ENCODE data around the gene LAG3. TPM values are rescaled to one million over a fixed set of nuclear protein-coding genes. Genes with fewer than 3 reads are reported as not detected.

LAG3 gene
- total RNA-seq, 1 donor from 2014 or later, result 0.49 TPM

DNA sequence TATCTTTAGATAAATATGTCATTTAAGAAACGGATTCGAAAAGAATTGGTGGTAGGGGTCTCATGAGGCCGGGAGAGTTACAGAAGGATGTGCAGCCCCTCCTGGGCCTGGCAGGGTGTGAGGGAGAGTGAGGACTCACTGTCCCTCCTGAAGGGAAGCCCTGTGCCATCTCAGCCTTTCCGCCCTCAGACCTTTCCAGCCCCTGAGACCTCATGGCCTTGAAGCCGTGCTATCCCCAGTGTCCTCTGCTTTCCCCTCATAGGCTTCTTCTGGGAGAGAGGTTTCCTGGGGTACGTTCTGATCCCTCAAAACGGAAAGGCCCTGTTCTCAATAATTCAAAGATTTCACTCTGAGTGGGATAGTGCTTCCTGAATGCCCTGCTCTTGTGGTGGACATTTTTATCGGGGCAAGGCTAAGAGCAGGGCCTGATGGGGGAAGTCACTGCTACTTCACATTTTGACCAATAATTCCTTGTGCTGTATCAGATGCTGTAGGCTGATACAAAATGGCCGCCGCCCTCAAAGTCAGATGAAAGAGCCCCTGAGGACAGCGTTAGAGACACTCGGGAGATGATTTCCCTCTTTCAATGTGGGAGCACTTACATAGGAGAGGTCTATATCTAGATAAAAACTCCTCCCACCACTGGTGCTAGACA is 18.3 kb downstream of the LAG3 start:
- no peak for DNase-seq

DNA sequence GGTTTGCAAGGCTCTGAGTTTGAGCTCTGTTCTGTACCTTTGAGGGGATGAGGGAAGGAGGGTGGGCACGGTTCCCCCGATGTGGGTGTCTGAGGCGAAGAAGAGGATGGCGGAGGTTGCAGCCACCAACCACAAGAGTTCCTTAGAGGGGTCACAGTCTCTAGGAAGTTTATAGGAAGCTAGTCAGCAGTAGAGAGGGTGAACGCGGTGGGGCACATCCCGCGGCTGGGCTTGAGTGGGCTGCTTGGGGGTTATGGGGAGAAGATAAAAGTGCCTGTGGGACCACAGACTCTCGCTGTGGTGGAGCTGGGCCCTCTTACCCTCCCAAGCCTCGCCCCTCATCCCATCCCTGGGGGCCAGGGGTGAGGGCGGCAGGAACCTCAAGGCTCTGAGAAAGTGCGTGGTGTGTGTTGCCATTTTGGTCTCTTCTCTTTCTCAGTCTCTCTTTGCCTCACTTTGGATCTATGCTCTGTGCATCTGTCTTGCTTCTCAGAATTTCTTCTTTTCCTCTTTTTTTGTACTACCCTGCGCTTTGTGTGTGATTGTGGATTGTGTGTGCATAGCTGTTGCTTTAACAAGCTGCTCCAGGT is 19.7 kb downstream of the LAG3 start:
- DNase-seq, result no peak

DNA sequence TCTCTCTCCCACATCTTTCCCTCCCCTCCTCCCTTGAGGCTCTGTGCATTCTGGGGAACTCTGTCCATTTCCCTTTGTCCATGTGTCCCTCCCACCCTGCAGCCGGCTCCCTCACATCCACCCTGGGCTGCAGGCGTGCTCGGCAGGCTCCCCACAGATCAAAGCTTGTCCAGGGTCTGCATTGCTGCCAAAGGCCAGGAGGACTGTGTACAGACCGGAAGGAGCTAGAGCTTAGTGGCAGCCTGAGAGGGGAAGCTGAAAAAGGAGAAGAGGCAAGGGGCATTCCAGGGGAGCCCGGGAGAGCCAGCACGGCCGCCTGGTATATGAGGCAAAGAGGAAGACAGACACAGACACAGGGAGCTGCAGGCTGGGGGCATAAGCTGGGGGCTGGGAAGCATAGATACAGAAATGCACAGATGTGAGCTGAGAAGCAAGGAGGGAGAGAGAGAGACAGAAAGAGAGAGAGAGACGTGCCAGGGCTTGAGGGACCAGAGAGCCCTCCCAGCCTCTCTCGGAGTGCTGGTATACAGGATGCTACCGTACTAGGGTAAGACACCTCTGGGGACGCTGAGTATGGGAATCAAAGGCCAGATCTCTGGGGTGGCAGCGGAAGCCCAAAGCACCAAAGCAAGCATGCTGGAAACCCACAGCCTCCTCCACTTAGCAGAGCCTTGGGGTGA is 20.3 kb downstream of the LAG3 start:
- no peak for DNase-seq

DNA sequence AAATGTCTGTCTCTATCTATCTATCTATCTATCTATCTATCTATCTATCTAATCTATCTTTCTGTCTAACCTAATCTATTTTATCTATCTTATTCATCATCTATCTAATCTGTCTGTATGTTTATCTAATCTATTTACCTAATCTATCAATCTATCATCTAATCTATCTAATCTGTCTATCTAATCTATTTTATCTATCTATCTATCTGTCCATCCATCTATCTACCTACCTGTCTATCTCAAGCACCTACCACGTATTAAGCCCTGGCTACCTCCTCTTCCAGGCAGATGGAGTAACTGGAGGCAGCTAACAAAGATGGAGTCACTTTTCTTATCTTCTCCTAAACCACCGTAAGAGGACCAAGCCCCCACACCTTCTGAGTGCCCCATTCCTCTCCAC is 22.8 kb downstream of the LAG3 start:
- no peak for DNase-seq

DNA sequence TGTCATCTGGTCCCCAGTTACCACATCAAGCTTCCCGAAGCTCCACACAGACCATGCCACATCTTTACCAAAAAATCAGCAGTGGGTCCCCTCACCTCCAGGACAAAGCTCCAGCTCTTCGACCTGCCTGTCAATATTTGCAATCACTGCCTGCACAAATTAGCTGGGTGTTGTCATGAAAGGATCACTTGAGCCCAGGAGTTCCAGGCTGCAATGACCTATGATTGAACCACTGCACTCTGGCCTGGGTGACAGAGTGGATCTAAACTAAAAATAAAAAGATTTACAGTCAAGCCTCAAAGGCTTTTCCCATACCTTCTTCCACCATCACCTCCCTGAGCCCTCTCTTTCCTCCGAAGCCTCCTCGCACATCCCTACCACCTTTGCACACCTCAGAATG is 24.3 kb downstream of the LAG3 start:
- DNase-seq, result no peak

DNA sequence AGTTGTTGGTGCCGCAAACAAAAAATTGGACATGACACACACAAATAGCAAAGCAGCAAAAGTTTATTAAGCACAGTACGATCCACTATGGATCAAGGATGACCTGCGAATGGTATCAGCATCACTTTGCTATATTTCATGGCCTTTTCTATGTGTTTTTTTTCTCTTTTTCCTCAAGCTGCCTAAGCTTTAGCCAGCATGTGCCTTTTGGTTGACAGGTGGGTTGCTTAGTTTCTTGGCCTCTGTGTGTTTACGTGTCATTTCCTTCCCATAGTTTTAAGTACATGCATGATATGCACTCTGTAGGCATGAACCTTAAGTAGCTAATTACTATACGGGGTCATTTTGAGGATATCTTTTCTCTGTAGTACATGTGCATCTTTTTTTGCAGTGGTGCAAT is 26.8 kb downstream of the LAG3 start:
- no peak for DNase-seq

DNA sequence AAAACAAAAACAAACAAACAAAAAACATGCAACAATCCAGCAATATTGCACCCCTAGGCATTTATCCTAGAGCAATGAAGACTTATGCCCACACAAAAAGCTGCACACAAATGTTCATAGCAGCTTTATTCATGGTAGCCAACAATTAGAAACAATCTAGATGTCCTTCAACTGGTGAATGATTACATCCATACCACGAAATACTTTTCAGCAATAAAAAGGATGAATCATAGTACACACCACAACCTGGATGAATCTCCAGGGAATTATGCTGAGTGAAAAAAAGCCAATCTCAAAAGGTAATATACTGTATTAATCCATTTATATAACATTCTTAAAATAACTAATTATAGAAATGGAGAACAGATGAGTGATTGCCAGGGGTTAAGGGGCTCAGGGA is 34.9 kb downstream of the LAG3 start:
- no peak for DNase-seq

DNA sequence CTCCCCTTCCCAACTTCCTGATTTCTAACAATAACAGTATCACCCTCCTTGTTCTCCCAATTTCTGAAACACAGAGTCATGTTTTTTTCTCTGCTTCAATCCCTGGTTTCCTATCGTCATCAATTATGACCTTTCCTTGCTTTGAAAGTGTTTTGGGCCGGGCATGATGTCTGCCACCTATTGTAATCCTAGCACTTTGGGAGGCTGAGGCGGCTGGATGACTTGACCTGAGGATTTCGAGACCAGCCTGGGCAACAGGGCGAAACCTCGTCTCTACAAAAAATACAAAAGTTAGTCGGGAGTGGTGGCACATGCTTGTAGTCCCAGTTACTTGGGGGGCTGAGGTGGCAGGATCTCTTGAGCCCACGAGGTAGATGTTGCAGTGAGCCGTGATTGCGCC is 36.7 kb downstream of the LAG3 start:
- DNase-seq, result no peak

DNA sequence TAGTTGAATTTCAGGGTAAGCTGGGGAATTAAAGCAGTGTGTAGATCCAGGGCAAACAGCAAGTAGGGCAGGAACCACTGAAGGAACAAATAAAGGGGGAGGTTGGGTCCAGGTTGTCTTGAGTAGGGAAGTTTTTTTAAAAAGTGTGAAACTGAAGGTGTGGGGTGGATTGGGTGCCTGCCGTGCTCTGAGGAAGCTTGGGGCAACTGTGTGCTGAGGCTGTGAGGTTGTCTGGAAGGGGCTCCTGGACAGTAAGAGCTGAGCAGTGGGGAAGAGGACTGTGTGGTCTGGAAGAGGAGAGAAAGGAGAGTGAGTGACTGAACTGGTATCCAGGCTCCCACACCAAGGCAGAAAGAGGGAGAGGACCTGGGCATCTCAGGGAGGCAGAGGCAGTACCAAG is 38.4 kb downstream of the LAG3 start:
- DNase-seq, result no peak

DNA sequence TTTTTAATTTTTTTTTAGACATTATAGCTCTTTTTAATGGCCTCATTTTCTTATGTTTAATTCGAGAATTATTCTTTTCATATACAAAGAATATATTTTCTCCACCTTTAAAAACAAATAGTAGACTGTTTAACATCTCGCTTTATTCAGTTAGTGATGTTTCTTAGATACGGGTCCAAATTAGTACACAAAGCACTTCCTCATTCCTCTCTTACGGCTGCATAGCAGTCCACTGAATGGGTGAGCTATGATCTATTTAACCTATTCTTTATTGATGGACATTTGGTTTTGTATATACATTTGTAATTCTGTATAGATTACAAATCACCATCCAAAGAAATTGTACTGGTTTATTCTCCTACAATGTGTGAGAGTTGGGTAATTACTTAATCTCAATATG is 41.0 kb downstream of the LAG3 start:
- no peak for DNase-seq

DNA sequence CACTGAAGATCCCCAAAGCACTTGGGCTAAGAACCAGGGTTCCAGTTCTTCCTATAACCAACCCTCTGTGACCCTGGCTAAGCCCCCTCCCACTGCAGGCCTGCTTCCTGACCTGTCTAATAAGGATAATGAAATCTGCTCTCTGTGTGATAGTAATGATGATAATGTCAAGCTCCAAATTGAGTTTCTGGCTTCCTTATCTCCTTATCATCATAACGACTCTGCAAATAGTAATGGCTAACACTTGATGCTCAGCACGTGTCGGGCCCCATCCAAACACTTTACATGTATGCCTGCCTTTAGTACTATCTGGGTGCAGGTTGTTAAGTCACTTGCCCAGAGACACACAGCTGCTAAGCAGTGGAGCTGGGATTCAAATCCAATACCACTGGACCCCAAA is 44.3 kb downstream of the LAG3 start:
- no peak for DNase-seq

DNA sequence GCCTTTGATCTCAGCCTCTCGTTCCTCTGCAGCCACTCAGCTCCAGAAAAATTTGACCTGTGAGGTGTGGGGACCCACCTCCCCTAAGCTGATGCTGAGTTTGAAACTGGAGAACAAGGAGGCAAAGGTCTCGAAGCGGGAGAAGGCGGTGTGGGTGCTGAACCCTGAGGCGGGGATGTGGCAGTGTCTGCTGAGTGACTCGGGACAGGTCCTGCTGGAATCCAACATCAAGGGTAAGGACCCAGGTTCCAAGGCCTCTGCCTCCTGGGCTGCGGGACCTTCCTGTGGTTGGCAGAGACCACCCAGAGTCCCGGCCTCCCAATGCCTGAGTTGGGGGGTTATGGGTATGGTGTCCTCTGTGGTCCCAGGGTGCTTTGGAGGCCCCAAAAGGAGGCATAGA is 44.8 kb downstream of the LAG3 start:
- no peak for DNase-seq

DNA sequence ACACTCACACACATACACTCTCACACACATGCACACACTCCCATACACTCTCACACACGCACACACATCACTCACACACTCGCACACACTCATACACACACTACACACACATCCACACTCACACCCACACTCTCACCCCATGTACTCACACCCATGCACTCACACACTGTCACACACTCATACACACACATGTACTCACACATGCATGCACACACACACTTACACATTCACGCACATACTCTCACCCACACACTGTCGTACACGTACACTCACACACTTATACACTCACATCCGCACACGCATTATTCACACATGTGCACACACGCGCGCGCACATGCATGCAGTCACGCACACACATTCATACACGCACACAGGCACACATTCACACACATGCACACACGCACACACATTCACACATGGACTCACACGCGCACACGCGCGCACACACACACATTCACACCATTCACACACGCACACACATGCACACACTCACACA is 45.4 kb downstream of the LAG3 start:
- DNase-seq, result no peak

DNA sequence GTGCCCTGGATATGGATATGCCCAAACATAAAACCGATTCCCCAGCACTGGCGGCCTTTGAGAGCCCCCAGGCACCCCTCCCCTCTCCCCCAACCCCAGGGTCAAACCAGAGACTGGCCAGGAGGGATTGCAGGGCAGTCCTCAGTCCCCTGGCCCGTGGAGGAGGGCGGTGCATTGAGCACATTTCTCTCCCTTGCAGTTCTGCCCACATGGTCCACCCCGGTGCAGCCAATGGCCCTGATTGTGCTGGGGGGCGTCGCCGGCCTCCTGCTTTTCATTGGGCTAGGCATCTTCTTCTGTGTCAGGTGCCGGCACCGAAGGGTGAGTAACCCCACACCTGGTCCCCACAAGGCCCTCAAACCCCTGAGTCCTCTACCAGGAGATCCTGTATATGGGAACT is 45.9 kb downstream of the LAG3 start:
- DNase-seq, result no peak

DNA sequence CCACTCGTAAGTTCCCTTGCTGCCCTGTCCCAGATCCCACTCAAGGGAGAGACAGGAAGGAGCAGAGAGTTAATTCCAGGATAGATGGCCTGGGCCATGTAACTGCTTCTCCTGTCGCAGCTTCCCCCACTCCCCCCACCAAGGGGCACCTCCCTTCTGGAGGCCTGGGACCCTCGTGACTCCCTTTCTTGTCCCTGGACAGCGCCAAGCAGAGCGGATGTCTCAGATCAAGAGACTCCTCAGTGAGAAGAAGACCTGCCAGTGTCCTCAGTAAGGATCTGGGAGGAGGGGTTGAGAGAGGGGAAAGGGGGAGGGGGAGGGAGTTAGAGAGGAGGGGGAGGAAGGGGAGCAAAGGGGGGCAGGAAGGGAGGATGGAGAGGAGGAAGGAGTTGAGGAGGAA is 46.3 kb downstream of the LAG3 start:
- DNase-seq, result no peak

DNA sequence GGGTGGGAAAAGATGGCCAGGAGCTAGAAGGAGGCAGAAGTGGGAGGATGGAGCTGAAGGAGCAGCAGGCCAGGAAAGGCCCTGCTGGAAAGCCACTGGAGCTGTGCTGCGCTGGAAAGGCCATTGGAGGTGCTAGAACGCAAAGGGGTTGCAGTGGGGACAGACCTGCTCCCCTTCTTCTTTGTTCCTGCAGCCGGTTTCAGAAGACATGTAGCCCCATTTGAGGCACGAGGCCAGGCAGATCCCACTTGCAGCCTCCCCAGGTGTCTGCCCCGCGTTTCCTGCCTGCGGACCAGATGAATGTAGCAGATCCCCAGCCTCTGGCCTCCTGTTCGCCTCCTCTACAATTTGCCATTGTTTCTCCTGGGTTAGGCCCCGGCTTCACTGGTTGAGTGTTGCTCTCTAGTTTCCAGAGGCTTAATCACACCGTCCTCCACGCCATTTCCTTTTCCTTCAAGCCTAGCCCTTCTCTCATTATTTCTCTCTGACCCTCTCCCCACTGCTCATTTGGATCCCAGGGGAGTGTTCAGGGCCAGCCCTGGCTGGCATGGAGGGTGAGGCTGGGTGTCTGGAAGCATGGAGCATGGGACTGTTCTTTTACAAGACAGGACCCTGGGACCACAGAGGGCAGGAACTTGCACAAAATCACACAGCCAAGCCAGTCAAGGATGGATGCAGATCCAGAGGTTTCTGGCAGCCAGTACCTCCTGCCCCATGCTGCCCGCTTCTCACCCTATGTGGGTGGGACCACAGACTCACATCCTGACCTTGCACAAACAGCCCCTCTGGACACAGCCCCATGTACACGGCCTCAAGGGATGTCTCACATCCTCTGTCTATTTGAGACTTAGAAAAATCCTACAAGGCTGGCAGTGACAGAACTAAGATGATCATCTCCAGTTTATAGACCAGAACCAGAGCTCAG is 47.0 kb downstream of the LAG3 start:
- no peak for DNase-seq

DNA sequence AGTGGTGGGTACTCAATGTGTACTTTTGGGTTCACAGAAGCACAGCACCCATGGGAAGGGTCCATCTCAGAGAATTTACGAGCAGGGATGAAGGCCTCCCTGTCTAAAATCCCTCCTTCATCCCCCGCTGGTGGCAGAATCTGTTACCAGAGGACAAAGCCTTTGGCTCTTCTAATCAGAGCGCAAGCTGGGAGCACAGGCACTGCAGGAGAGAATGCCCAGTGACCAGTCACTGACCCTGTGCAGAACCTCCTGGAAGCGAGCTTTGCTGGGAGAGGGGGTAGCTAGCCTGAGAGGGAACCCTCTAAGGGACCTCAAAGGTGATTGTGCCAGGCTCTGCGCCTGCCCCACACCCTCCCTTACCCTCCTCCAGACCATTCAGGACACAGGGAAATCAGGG is 47.8 kb downstream of the LAG3 start:
- DNase-seq, result no peak

DNA sequence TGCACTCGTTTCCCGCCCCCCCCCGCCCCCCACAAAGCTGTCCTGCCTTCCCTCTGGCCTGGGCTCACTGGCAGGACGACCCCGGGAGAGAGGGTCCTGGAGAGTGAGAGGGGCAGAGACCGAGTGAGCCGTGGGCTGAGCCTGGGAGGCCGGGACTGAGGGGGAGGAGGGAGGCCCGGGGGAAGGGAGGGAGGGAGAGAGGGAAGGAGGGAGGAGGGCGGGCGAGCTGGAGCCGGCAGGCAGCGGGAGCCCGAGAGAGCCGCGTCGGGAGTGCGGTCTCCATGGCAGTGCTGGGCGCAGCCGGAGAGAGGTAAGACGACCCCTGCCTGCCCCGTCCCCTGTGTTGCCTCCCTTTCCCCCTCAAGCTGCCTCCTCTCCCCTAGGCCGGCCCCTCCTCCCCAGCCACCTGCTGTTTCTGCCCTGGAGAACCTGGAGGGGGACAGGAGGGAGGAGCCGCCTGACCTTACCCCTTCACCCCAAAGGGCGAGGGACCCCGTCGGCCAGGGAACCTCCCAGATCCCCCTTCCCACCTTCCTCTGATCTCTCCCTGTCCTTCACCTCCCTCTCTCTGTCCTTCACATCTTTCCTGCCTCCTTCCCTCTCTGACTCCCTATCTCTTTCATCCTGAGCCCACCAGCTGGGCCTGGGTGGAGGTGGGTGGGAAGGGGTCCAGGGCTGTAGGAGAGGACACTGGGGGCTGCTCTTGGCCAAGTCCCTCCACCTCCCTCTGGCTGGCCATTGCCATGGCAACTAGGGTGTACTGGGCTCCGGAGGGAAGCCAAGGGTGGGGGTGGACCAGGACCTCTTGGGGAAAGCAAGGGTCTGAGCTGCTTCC is 49.5 kb downstream of the LAG3 start, which contains the start of gene GPR162:
TSS of gene GPR162 (plus strand) at position 231 of the 835 bp plus-strand sequence. CDS start 2,078 bp downstream, outside the sequence.
- peak; percentile 73 for DNase-seq

DNA sequence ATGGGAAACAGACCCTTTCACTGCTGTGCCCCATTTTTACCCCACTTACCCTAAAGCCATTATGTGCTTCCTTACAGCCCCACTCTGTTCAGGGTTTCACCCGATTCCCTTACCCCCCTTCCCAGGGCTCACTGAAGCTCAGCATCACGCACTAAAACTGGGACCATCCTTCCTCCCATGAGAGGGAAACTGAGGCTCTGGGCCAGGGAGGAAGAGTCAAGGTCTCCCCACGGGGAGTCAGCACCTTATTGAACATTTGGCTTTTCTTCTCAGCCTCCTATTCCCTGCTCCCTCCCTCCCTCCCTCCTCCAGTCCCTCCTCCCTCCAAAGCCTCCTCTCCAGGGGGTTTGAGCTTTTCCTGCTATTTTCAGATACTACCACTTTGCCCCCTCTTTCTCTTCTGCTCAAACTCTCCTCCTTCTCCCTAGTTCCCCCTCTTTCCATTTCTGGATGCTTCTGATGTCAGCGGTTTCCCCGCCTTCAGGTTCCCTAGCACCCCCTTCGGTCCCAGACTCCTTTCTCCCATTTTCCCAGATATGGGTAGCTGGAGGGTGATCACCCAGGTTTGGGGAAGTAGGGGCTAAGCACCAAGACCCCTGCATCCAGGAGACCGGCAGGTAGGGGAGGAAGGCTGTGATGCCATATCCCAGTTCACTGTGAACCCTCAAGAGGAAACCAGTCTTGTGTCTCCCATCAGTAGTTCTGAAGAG is 50.3 kb downstream of the LAG3 start:
- DNase-seq, result no peak

DNA sequence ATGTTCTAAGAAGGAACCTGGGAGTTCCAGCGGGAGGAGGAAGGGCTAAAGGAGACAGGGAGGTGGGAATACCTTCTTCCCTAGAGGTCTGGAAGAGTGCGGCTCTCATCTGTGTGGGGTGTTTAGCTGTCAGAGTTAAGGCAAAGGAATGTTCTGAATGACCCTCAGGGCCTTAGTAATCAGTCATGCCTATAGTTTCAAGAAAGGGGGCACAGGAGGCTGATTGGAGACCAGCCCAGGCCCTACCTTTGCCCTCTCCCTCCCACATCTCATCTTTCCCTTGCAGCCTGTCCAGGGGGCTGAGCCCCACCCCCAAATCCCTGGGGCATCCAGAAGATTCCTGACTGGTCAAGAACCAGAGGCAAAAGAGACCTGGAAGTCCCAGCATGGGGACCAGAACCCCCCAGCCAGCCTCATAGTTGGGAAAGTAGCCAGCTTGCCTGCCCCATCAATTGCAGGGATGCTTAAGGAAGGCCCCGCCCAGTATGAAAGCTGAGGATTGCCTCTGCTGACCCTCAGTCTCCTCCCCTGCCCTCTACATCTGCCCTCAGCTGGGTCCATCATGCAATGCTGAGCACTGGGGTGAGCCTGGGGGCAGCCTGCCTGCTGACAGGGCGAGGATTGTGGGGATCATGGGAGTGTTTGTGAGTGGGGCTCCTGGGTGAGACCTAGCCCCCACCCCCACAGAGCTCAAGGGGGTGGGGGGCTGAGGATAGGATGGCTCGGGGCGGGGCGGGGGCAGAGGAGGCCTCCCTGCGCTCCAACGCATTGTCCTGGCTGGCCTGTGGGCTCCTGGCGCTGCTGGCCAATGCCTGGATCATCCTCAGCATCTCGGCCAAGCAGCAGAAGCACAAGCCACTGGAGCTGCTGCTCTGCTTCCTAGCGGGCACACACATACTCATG is 51.1 kb downstream of the LAG3 start:
- DNase-seq, result no peak

Measured in skin of body (tissue), 2 donors.